NCI-H2081 treated with DMSO at 0.1 percent for 48 hours (cell line): Measurements from ENCODE around the gene RPS6KA3.
A peak's percentile ranks its signal among the peaks of the same experiment; 100 is the strongest.
"Not testable (repeated sequence)": the region's sequence is repeated elsewhere in the genome, so short reads cannot be mapped to it uniquely, and the experiment has no call there.

Experiments used
- DNase-seq: peaks from one replicate; lab custom pipeline; 2025; lab: John Stamatoyannopoulos, UW

RPS6KA3 gene

GRCh38 chrX:20143111-20143510 lies 123.6 kb downstream of the RPS6KA3 start:
- DNase-seq = no peak

- DNase-seq = peak; percentile 93
These were observed 125.2 kb downstream of the RPS6KA3 start, which contains the start of gene EIF1AX for GRCh38 chrX:20141281-20142220. Gene EIF1AX (minus strand): TSS chrX:20141838. CDS start chrX:20141640, 198 bp downstream.

GRCh38 chrX:20140420-20140819 lies 126.3 kb downstream of the RPS6KA3 start:
- no peak for DNase-seq

- DNase-seq = no peak
These were observed 126.7 kb downstream of the RPS6KA3 start for GRCh38 chrX:20139966-20140365.

- DNase-seq = no peak
These were observed 130.8 kb downstream of the RPS6KA3 start for GRCh38 chrX:20135944-20136343.

GRCh38 chrX:20132666-20133065 lies 134.0 kb downstream of the RPS6KA3 start:
- DNase-seq = no peak

- DNase-seq = no peak
These were observed 136.4 kb downstream of the RPS6KA3 start for GRCh38 chrX:20130357-20130756.

GRCh38 chrX:20129547-20129946 lies 137.2 kb downstream of the RPS6KA3 start:
- DNase-seq = no peak

- DNase-seq = no peak
These were observed 138.0 kb downstream of the RPS6KA3 start for GRCh38 chrX:20128670-20129069.

- not testable (repeated sequence) for DNase-seq
These were observed 139.3 kb downstream of the RPS6KA3 start for GRCh38 chrX:20127440-20127839.

- DNase-seq = not testable (repeated sequence)
These were observed 139.9 kb downstream of the RPS6KA3 start for GRCh38 chrX:20126833-20127232.

- no peak for DNase-seq
These were observed 141.7 kb downstream of the RPS6KA3 start for GRCh38 chrX:20124964-20125363.

GRCh38 chrX:20118065-20118824 lies 148.5 kb downstream of the RPS6KA3 start:
- no peak for DNase-seq

GRCh38 chrX:20116577-20117240 lies 150.0 kb downstream of the RPS6KA3 start, which contains the start of gene MAP7D2:
Gene MAP7D2 (minus strand): TSS chrX:20116907. CDS start chrX:20116879, 28 bp downstream.
- no peak for DNase-seq

GRCh38 chrX:20116087-20116576 lies 150.6 kb downstream of the RPS6KA3 start:
- no peak for DNase-seq

- no peak for DNase-seq
These were observed 154.5 kb downstream of the RPS6KA3 start for GRCh38 chrX:20112022-20112774.

GRCh38 chrX:20111271-20111670 lies 155.4 kb downstream of the RPS6KA3 start:
- DNase-seq = no peak

- DNase-seq = no peak
These were observed 164.7 kb downstream of the RPS6KA3 start for GRCh38 chrX:20101934-20102581.
